Activated T-helper 2 cell treated with anti-CD3 and anti-CD28 coated beads, Interferon-gamma antibody, Interleukin-2, Interleukin-4, amounts not matched to agents 10 μg/mL and 5 μg/mL and 100 μg/mL, durations not matched to agents 14 hours and 24 hours and 36 hours (primary cell): Measurements from ENCODE around the gene SIN3B. TPM values are rescaled to one million over a fixed set of nuclear protein-coding genes. Genes with fewer than 3 reads are reported as not detected.
A peak's percentile ranks its signal among the peaks of the same experiment; 100 is the strongest.
"Not testable (repeated sequence)": the region's sequence is repeated elsewhere in the genome, so short reads cannot be mapped to it uniquely, and the experiment has no call there.

ENCODE experiments used
- DNase-seq: peaks from one replicate; pipeline ENCODE4 v3.0.0; 2021; ENCODE audit warnings: low spot score
- H3K27ac Mint-ChIP-seq: one replicate; pipeline ENCODE4 v1.8.0; 2021; ENCODE audit warnings: mixed read lengths
- H3K27me3 Mint-ChIP-seq: one replicate; pipeline ENCODE4 v1.8.0; 2021; ENCODE audit warnings: low read depth, mixed read lengths
- H3K36me3 Mint-ChIP-seq: one replicate; pipeline ENCODE4 v1.8.0; 2021; ENCODE audit warnings: low read depth, mixed read lengths
- H3K4me1 Mint-ChIP-seq: one replicate; pipeline ENCODE4 v1.8.0; 2021; ENCODE audit warnings: low read depth, mixed read lengths
- H3K4me3 Mint-ChIP-seq: one replicate; pipeline ENCODE4 v1.8.0; 2021; ENCODE audit warnings: low read depth, mild to moderate bottlenecking, moderate library complexity, mixed read lengths
- H3K9me3 Mint-ChIP-seq: one replicate; pipeline ENCODE4 v1.8.0; 2021; ENCODE audit warnings: mixed read lengths
- intact Hi-C: fragments of 100-400 bp; cut with micrococcal nuclease; formaldehyde crosslinking; loops from one replicate; pipeline ENCODE4 v1.15.1; 2023
- total RNA-seq: library from RNA; stranded (reverse); gene quantifications from 2 replicates; pipeline ENCODE4 v1.2.3, GENCODE V29; 2022

Gene SIN3B, protein sequence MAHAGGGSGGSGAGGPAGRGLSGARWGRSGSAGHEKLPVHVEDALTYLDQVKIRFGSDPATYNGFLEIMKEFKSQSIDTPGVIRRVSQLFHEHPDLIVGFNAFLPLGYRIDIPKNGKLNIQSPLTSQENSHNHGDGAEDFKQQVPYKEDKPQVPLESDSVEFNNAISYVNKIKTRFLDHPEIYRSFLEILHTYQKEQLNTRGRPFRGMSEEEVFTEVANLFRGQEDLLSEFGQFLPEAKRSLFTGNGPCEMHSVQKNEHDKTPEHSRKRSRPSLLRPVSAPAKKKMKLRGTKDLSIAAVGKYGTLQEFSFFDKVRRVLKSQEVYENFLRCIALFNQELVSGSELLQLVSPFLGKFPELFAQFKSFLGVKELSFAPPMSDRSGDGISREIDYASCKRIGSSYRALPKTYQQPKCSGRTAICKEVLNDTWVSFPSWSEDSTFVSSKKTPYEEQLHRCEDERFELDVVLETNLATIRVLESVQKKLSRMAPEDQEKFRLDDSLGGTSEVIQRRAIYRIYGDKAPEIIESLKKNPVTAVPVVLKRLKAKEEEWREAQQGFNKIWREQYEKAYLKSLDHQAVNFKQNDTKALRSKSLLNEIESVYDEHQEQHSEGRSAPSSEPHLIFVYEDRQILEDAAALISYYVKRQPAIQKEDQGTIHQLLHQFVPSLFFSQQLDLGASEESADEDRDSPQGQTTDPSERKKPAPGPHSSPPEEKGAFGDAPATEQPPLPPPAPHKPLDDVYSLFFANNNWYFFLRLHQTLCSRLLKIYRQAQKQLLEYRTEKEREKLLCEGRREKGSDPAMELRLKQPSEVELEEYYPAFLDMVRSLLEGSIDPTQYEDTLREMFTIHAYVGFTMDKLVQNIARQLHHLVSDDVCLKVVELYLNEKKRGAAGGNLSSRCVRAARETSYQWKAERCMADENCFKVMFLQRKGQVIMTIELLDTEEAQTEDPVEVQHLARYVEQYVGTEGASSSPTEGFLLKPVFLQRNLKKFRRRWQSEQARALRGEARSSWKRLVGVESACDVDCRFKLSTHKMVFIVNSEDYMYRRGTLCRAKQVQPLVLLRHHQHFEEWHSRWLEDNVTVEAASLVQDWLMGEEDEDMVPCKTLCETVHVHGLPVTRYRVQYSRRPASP
- total RNA-seq = 40.3 and 40.5 TPM in 2 replicates

DNA sequence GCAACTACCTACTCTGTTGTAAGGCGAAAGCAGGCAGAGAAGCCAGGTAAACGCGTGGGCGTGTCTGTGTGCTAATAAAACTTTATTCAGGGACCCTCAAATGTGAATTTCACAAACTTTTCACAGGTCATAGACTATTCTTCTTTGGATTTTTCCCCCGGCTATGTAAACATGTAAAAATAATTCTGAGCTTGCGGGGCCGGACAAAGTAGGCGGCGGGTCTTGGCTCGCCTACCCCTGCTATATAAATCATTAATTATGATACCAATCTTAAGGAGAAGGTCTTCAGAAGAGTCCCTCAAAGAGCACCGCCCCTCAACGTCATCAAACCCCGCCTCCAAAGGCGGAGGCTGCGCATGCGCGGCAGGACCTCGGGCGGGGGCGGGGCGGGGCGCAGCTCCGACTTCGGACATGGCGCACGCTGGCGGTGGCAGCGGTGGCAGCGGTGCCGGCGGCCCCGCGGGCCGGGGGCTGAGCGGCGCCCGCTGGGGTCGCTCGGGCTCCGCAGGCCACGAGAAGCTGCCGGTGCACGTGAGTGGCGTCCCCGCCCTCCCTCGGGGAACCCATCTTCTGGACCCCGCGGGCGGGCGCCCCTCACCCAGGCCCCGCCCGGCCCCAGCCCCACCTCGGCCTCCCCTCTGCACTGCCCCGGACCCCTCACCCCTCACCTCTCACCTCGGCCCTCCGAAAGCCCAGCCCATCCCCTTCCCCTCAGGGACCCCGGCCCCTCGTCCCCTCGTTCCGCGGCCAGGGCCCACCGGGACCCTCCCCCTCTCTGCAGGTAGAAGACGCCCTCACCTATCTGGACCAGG, at the start of gene SIN3B:
Gene SIN3B (plus strand): TSS at position 389 of the 812 bp plus-strand sequence. CDS start 23 bp downstream, at position 412.
- no peaks in the 10 kb centered on the region for H3K9me3 Mint-ChIP-seq
- H3K4me3 Mint-ChIP-seq = peak within 1 kb of the TSS; percentile 85
- peak within 1 kb of the TSS; percentile 81 for H3K27ac Mint-ChIP-seq
- H3K27me3 Mint-ChIP-seq = peaks cover 25% of the 10 kb centered on the region
- peak; percentile 84 for DNase-seq
- intact Hi-C loops = loop anchor here (5.0 kb wide), 1 partner anchor 68 kb away; no protein-coding TSS in a partner anchor
- peaks cover 24% of the 10 kb centered on the region for H3K4me1 Mint-ChIP-seq
- H3K36me3 Mint-ChIP-seq = peaks cover 26% of the 10 kb centered on the region

DNA sequence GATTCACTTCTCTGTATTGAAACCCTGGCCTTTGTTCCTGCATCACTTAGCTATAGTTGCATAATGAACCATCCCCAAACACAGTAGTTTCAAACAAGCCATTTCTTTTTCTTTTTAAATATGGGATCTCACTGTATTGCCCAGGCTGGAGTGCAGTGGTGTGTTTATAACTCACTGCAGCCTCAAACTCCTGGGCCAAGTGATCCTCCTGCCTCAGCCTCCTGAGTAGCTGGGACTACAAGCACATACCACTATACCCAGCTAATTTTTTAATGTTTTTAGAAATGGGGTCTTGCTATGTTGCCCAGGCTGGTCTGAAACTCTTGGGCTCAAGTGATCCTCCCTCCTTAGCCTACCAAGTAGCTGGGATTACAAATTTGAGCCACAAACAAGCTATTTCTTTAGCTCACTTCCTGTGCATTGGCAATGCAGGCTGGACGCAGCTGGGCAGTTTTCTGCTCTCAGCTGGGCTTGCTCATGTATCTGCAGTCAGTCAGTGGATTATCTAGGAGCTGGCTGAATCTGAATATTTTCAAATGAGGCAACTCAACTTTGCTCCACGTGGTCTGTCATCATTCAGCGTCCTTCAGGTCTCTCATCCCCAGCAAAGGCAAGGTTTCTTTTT, 49.5 kb upstream of the SIN3B start:
- Mint-ChIP-seq H3K9me3 (no peaks in the 10 kb centered on the region), H3K4me1 (no peaks in the 10 kb centered on the region), H3K4me3 (no peak overlapping the region), H3K36me3 (no peaks in the 10 kb centered on the region), H3K27ac (no peak overlapping the region), H3K27me3 (peaks cover 6% of the 10 kb centered on the region)
- intact Hi-C loops = no loop called here
- DNase-seq = no peak

DNA sequence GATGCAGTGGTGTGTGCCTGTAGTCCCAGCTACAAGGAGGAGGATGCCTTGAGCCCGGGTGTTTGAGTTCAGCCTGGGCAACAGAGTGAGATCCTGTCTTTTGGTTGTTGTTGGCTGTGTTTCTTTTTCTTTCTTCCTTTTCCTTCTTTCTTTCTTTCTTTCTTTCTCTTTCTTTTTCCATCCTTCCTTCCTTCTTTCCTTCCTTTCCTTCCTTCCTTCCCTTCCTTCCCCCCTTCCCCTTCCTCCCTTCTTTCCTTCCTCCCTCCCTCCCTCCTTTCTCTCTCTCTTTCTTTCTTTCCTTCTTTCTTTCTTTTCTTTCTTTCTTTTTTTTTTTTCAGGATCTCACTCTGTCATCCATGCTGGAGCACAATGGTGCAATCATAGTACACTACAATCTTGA, 46.5 kb upstream of the SIN3B start:
- intact Hi-C loops = no loop called here
- no peak for DNase-seq
- Mint-ChIP-seq H3K9me3 (no peaks in the 10 kb centered on the region), H3K4me3 (no peak overlapping the region), H3K36me3 (no peaks in the 10 kb centered on the region), H3K27me3 (peaks cover 3% of the 10 kb centered on the region), H3K4me1 (no peaks in the 10 kb centered on the region), H3K27ac (no peak overlapping the region)

DNA sequence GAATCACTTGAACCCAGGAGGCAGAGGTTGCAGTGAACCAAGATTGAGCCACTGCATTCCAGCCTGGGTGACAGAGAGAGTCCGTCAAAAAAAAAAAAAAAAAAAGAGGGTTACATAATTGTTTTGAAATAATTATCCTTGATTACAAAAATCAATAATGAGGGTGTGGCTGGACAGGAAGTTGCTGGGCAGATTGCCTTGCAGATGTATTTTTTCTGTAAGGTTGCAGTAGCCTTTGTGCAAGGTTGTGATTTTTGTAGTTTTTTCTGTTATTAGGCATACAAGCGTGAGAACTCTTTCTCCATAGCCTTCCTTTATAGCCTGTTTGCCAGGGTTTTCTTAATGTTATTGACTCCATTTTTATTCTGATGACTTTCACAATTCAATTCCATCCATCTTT, 40.7 kb upstream of the SIN3B start:
- H3K27ac Mint-ChIP-seq = no peak overlapping the region
- H3K9me3 Mint-ChIP-seq = peaks cover 26% of the 10 kb centered on the region
- H3K36me3 Mint-ChIP-seq = no peaks in the 10 kb centered on the region
- no peaks in the 10 kb centered on the region for H3K4me1 Mint-ChIP-seq
- intact Hi-C loops = no loop called here
- H3K27me3 Mint-ChIP-seq = no peaks in the 10 kb centered on the region
- no peak overlapping the region for H3K4me3 Mint-ChIP-seq
- no peak for DNase-seq

DNA sequence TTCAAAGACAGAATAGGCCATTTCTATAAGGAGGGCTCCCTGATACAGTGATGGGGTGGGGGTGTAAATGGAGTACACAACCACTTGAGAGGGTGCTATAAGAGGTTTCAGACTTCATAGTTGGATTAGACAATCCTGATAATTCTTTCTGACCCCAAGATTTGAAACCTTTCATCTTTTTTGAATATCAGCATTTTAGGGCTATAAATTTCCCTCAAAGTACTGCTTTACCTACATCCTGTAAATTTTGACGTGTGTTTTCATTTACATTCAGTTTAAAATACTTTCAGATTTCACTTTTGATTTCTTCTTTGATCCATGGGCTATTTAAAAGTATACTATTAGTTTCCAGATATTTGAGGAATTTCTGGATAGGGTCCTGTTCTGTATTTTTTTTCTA, 40.0 kb upstream of the SIN3B start:
- Mint-ChIP-seq H3K4me1 (no peaks in the 10 kb centered on the region), H3K27me3 (no peaks in the 10 kb centered on the region), H3K4me3 (no peak overlapping the region), H3K9me3 (peaks cover 26% of the 10 kb centered on the region), H3K27ac (no peak overlapping the region), H3K36me3 (no peaks in the 10 kb centered on the region)
- intact Hi-C loops = no loop called here
- no peak for DNase-seq

DNA sequence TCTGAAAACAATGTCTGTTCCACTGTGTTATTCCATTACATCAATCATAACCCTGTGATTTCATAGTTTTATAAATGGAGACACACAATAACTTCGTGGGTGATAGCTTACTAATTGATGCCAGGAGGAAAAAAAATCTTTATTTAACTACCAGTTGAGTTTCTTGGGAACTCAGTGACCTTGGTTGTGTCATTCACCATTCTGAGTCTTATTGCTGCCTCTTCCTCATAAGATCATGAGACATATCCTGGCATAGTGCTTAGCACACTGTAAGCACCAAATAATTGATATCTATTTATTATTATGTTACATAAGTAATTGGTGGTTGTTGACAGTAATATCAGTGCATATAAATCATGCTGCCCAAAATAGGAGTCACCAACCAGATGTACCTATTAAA, 39.1 kb upstream of the SIN3B start:
- no peak overlapping the region for H3K4me3 Mint-ChIP-seq
- H3K27ac Mint-ChIP-seq = no peak overlapping the region
- no peaks in the 10 kb centered on the region for H3K4me1 Mint-ChIP-seq
- H3K36me3 Mint-ChIP-seq = no peaks in the 10 kb centered on the region
- DNase-seq = no peak
- H3K27me3 Mint-ChIP-seq = no peaks in the 10 kb centered on the region
- H3K9me3 Mint-ChIP-seq = peaks cover 26% of the 10 kb centered on the region
- intact Hi-C loops = no loop called here

DNA sequence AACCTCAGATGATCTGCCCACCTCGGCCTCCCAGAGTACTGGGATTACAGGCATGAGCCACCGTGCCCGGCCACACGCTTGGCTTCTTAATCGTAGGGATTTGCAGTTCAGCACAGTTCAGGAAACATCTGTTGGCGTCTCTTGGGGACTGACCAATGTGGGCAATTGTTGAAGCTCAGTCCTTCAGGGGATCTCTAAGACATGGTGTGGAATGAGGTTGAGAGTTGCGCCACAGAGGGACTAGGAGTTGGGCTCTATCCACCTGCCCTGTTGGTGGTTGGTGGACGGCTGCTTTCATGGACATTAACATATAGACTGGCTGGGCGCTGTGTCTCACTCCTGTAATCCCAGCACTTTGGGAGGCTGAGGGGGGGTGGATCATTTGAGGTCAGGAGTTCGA, 37.3 kb upstream of the SIN3B start:
- DNase-seq = no peak
- no peaks in the 10 kb centered on the region for H3K27me3 Mint-ChIP-seq
- intact Hi-C loops = no loop called here
- H3K4me1 Mint-ChIP-seq = no peaks in the 10 kb centered on the region
- H3K4me3 Mint-ChIP-seq = no peak overlapping the region
- peaks cover 30% of the 10 kb centered on the region for H3K9me3 Mint-ChIP-seq
- H3K27ac Mint-ChIP-seq = no peak overlapping the region
- H3K36me3 Mint-ChIP-seq = no peaks in the 10 kb centered on the region

DNA sequence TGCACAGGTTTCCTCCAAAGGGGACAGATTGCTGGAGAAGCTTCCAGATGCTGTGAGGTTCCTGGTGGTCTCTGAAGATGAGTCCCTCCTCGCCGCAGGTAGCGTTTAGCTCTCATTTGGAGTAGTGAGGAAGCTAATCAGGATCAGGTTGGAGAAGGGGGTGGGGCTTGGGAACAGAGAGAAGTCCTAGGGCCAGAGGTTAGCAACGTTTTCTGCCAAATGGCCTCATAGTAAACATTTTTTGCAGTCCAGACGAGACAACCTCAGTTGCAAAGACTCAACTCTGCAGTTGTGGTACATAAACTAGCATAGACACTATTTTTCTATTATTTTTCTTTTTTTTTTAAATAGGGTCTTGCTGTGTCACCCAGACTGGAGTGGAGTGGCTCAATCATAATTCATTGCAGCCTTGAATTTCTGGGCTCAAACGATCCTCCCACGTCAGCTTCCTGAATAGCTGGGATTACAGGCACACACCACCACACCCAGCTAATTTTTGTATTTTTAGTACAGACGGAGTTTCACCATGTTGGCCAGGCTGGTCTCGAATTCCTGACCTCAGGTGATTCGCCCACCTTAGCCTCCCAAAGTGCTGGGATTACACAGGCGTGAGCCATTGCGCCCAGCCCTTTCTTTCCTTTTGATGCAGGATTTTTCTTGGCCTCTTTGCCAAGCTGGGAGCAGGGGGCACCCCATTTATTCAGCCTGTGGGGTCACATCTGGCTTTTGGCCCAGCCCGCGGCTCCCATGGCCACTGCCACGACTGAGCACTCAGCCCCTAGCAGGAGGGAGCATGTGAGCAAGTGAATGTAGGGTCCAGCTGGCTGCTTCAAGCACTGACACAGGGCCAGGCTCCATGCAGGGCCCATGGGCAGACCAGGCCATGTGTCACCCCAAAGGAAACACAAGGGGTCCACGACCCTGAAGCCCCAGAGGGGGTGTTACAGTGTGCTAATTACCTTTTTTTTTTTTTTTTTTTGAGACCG, 34.4 kb upstream of the SIN3B start:
- H3K4me1 Mint-ChIP-seq = no peaks in the 10 kb centered on the region
- H3K36me3 Mint-ChIP-seq = no peaks in the 10 kb centered on the region

DNA sequence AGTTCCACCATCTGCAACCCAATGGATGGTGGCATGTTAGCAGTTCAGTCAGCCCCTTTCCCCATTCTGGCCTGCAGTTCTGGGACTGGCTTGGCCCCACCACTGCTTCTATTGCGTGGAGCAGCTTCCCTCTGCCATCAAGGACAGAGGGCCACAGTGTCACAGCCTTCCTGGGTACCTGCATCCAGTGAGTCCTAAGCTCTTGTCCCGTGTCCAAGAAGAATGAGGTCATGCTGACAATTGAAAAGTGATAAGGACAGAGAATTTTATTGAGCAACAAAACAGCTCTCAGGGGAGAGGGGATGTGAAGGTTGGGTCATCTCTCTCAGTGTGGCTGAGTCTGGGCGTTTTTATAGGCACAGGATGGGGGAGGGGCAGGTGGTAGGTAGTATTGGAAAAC, 33.5 kb upstream of the SIN3B start:
- intact Hi-C loops = no loop called here
- H3K9me3 Mint-ChIP-seq = peaks cover 11% of the 10 kb centered on the region
- DNase-seq = no peak
- H3K4me1 Mint-ChIP-seq = no peaks in the 10 kb centered on the region
- H3K27me3 Mint-ChIP-seq = no peaks in the 10 kb centered on the region
- no peaks in the 10 kb centered on the region for H3K36me3 Mint-ChIP-seq
- H3K4me3 Mint-ChIP-seq = no peak overlapping the region
- H3K27ac Mint-ChIP-seq = no peak overlapping the region

More for the DNA sequence above, 34.4 kb upstream of the SIN3B start:
- intact Hi-C loops = no loop called here
- no peaks in the 10 kb centered on the region for H3K27me3 Mint-ChIP-seq
- H3K4me3 Mint-ChIP-seq = no peak overlapping the region
- H3K9me3 Mint-ChIP-seq = peaks cover 16% of the 10 kb centered on the region
- no peak overlapping the region for H3K27ac Mint-ChIP-seq
- DNase-seq = no peak

DNA sequence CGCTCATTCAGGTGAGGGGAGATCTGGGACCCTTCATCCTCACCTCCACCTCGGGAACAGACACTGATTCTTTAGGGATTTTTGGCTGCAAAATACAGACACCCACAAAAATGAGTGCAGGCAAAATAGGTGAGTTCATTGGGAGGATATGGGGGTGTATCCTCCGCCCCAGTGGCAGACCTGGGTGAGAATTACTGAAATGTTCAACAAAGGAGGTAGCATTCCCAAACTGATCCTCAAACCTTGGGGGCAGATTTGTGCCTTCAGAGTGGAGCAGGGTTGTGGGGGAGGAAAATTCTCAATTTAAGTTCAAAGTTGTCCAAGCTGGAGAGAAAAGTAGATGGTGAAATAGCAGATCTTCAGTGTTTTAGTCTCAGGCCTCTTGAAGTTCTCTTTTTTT, 31.3 kb upstream of the SIN3B start:
- no peaks in the 10 kb centered on the region for H3K36me3 Mint-ChIP-seq
- no peaks in the 10 kb centered on the region for H3K27me3 Mint-ChIP-seq
- no peak for DNase-seq
- H3K4me1 Mint-ChIP-seq = no peaks in the 10 kb centered on the region
- no peak overlapping the region for H3K4me3 Mint-ChIP-seq
- no peak overlapping the region for H3K27ac Mint-ChIP-seq
- H3K9me3 Mint-ChIP-seq = peaks cover 4% of the 10 kb centered on the region
- intact Hi-C loops = no loop called here

DNA sequence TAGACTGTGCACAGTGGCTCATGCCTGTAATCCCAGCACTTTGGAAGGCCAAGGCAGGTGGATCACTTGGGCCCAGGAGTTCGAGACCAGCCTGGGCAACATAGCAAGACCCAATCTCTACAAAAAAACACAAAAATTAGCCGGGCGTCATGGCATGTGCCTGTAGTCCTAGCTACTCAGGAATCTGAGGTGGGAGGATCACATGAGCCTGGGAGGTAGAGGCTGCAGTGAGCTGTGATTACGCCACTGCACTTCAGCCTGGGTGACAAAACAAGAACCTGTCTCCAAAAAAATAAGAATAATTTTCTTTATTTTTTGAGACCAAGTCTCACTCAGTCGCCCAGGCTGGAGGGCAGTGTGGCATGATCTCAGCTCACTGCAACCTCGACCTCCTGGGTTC, 30.9 kb upstream of the SIN3B start:
- H3K27ac Mint-ChIP-seq, H3K4me3 Mint-ChIP-seq, intact Hi-C loops, H3K27me3 Mint-ChIP-seq, H3K36me3 Mint-ChIP-seq, H3K4me1 Mint-ChIP-seq, DNase-seq, H3K9me3 Mint-ChIP-seq: not testable (repeated sequence)
